ENCODE measurements around the gene WDR37. TPM values are rescaled to one million over a fixed set of nuclear protein-coding genes. Genes with fewer than 3 reads are reported as not detected.
"Not testable (repeated sequence)": the region's sequence is repeated elsewhere in the genome, so short reads cannot be mapped to it uniquely, and the experiment has no call there.

Gene WDR37
- total RNA-seq, 2 donors from 2014 or later: 11.9 to 22.8 TPM

- TF ChIP-seq POLR2A (IDR thresholded peaks at IDR 0.05): no peak
- no peak for TF ChIP-seq CTCF (IDR thresholded peaks at IDR 0.05)
- TF ChIP-seq POLR2AphosphoS5 (IDR thresholded peaks at IDR 0.05): no peak
- H3K36me3 ChIP-seq: no peaks in the 10 kb centered on the region
- no peak for DNase-seq (ENCODE audit: low spot score)
These were observed 100.4 kb downstream of the WDR37 start for GRCh38 chr10:1156616-1156886.

DNA sequence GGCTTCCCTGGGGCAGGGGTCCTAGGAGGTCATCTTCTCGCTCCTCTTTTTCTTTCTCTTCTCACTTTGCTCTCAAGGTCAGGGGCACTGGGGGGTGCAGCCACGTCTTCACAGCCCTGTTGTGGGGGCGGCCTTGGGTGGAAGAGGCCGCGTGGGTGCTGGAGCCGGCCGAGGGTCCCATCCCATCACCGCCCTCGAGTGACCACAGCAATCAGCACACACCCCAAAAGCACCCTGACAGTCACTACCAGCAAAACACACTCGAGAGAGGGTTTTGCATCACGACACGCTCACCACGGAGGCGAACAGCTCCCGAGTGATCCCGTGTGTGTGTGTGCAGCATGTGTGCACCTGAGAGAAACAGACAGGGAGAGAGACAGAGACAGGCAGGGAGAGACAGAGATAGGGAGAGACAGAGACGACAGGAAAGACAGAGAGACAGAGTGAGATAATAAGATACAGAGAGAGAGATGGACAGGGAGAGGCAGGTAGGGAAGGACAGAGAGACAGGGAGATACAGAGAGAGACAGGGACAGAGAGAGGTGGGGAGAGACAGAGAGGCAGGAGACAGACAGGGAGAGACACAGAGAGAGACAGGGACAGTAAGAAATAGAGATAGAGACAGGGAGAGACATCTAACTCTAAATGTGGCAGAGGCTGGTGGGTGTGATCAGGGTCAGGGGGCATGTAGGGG is 100.9 kb downstream of the WDR37 start:
- DNase-seq (ENCODE audit: low spot score): no peak
- H3K9me3 ChIP-seq: no peaks in the 10 kb centered on the region
- WGBS: 92% methylated on average over 17 of the region's 17 CpGs

More at GRCh38 chr10:1156616-1156886, 100.4 kb downstream of the WDR37 start:
- intact Hi-C loops (cut with DNase I): no loop called here
- Histone ChIP-seq H3K27ac (no peak overlapping the region), H3K4me1 (replicated peaks) (no peaks in the 10 kb centered on the region), H3K9me3 (no peaks in the 10 kb centered on the region), H3K27me3 (replicated peaks; ENCODE audit: insufficient read depth) (no peaks in the 10 kb centered on the region), H3K4me3 (no peak overlapping the region)
- 86% methylated on average over 8 of the region's 8 CpGs for WGBS

DNA sequence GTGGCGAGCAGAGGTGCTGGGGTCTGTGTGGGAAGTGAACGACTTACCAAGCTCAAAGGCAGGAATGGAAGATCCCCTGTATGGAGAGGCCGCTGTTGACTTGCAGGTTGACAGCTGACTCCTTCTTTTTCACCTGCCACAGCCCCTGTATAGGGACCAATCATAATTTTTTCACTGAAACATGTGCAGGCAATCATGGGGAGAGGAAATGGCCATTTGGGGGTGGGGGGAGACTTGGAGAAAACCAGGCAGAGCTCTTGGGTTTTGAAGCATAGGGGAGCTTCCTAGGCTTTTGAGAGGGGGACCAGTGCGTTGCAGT is 101.4 kb downstream of the WDR37 start:
- no peaks in the 10 kb centered on the region for H3K36me3 ChIP-seq
- H3K27ac ChIP-seq: no peak overlapping the region
- H3K9me3 ChIP-seq: no peaks in the 10 kb centered on the region
- H3K4me1 ChIP-seq (replicated peaks): no peaks in the 10 kb centered on the region
- H3K27me3 ChIP-seq (replicated peaks; ENCODE audit: insufficient read depth): no peaks in the 10 kb centered on the region
- intact Hi-C loops (cut with DNase I): no loop called here
- 88% methylated on average over 4 of the region's 4 CpGs for WGBS
- H3K4me3 ChIP-seq: no peak overlapping the region
- TF ChIP-seq CTCF (IDR thresholded peaks at IDR 0.05): no peak
- DNase-seq (ENCODE audit: low spot score): no peak

More for the DNA sequence above, 100.9 kb downstream of the WDR37 start:
- H3K4me3 ChIP-seq: no peak overlapping the region
- H3K27ac ChIP-seq: no peak overlapping the region
- no peaks in the 10 kb centered on the region for H3K27me3 ChIP-seq (replicated peaks; ENCODE audit: insufficient read depth)
- TF ChIP-seq POLR2A (IDR thresholded peaks at IDR 0.05) (no peak), CTCF (IDR thresholded peaks at IDR 0.05) (no peak), POLR2AphosphoS5 (IDR thresholded peaks at IDR 0.05) (no peak)
- H3K36me3 ChIP-seq: no peaks in the 10 kb centered on the region
- no peaks in the 10 kb centered on the region for H3K4me1 ChIP-seq (replicated peaks)
- intact Hi-C loops (cut with DNase I): no loop called here

- intact Hi-C loops (cut with DNase I): no loop called here
- no peaks in the 10 kb centered on the region for H3K9me3 ChIP-seq
- H3K27ac ChIP-seq: no peak overlapping the region
- no peak for DNase-seq (ENCODE audit: low spot score)
- TF ChIP-seq POLR2A (IDR thresholded peaks at IDR 0.05): no peak
- TF ChIP-seq CTCF (IDR thresholded peaks at IDR 0.05): no peak
- no peak for TF ChIP-seq POLR2AphosphoS5 (IDR thresholded peaks at IDR 0.05)
- H3K27me3 ChIP-seq (replicated peaks; ENCODE audit: insufficient read depth): no peaks in the 10 kb centered on the region
- WGBS: 95% methylated on average over 12 of the region's 12 CpGs
- H3K4me3 ChIP-seq: no peak overlapping the region
- H3K36me3 ChIP-seq: no peaks in the 10 kb centered on the region
- no peaks in the 10 kb centered on the region for H3K4me1 ChIP-seq (replicated peaks)
These were observed 101.9 kb downstream of the WDR37 start for GRCh38 chr10:1158066-1158465.

DNA sequence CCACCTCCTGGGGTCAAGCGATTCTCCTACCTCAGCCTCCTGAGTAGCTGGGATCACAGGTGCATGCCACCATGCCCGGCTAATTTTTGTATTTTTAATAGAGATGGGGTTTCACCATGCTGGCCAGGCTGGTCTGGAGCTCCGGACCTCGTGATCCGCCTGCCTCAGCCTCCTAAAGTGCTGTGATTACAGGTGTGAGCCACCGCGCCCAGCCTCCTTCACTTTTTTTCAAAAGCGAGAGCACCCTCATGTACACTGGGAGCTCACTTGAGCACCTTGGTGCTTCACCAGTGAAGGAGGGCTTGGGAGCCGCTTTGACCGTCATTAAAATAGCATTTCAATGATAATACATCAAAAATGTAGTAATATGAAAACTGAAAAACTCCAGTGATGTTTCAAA is 102.4 kb downstream of the WDR37 start:
- DNase-seq (ENCODE audit: low spot score); H3K27ac ChIP-seq; H3K9me3 ChIP-seq; H3K27me3 ChIP-seq (replicated peaks; ENCODE audit: insufficient read depth); intact Hi-C loops (cut with DNase I); H3K4me1 ChIP-seq (replicated peaks); H3K36me3 ChIP-seq; H3K4me3 ChIP-seq: not testable (repeated sequence)
- WGBS: 96% methylated on average over 10 of the region's 10 CpGs

Measured in prostate gland (tissue), 2 donors.